GM21360 (cell line): ENCODE measurements around the gene CSF2RB.

Experiments
- ATAC-seq: cut with Tn5 transposase; IDR thresholded peaks from one replicate; pipeline ENCODE4 v1.9.1; 2021; ENCODE audit warnings: mild to moderate bottlenecking, moderate library complexity; ENCODE audit not compliant: unreplicated experiment

Gene CSF2RB

GRCh38 chr22:36918586-36919284 lies 5.3 kb downstream of the CSF2RB start:
- no peak for ATAC-seq

- ATAC-seq = no peak
These were observed 8.1 kb downstream of the CSF2RB start for GRCh38 chr22:36921309-36922104.

DNA sequence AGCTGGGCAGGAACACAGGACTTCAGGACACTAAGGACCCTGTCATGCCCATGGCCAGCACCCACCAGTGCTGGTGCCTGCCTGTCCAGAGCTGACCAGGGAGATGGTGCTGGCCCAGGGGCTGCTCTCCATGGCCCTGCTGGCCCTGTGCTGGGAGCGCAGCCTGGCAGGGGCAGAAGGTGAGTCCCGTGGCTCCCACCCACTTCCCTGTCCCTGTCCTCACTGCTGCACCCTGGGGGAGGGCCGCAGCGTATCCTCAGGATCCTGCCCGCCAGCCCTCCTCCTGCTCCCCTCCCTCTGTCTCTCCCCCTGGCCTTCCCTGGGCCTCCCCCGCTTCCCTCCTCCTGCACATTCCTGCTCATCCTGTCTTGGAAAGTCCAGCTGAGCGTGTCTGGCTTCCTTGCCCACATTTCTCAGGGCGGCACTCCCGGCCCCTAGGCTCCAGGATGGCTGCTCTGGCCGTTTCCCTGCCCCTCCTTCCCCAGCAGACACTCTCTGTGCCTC lies 8.7 kb downstream of the CSF2RB start:
- no peak for ATAC-seq

- ATAC-seq = no peak
These were observed 9.3 kb downstream of the CSF2RB start for GRCh38 chr22:36922711-36923110.

DNA sequence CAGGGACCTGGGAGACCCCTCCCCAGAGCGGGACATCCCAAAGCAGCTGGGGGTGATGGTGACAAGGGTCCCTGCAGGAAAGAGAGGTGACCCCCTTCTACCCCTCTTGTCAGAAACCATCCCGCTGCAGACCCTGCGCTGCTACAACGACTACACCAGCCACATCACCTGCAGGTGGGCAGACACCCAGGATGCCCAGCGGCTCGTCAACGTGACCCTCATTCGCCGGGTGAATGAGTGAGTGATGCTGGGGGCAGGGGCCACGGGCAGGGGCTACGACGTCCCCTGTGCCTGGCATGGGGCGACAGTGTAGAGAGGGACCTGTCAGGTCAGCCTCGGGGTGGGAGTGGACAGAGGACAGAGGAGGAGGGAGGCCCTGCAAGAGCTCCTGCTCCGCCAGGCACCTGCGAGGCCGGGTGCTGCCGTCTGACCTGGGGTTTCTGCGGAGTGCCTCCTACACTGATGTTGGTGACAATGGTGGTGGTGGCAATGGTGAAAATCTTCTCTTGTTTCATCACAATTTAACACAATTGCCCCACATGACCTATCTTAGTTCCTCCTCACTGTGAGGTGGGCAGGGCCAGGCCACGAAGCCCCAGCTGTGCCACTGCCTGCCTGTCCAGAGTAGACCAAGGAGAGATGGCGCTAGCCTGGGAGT lies 9.8 kb downstream of the CSF2RB start:
- ATAC-seq = no peak

- no peak for ATAC-seq
These were observed 10.8 kb downstream of the CSF2RB start for GRCh38 chr22:36924151-36924698.

DNA sequence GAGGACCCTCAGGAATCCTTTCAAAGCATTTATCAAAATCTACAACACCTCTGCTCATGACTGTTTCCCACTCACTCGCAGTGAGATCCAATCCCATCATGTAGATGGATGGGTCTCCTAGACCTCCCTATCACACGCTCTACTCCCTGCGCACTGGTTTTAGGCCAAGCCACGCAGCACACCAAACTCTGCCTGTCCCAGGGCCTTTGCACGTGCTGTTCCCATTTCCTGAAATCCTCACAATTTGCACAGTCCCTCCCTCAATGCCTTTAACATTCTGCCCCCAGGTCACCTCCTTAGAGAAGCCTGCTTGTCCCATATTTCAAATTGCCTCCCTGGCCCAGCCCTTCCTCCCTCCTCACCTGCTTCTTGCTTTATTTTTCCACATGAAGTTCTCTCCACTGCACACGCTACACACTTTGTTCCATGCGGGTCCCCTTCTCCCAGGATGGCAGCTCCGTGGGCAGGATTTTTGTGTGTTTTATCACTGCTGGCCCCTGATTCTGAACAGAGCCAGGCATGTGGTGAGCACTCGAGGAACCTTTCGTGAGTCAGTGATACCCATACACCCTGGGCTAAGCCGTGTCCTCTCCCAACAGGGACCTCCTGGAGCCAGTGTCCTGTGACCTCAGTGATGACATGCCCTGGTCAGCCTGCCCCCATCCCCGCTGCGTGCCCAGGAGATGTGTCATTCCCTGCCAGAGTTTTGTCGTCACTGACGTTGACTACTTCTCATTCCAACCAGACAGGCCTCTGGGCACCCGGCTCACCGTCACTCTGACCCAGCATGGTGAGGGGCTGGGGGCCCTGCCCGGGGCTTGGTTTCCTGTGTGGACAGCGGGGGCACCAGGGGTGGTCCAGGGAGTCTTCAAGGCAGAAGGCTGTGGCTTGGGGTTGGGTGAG lies 12.2 kb downstream of the CSF2RB start:
- ATAC-seq = no peak

GRCh38 chr22:36926309-36926708 lies 12.9 kb downstream of the CSF2RB start:
- no peak for ATAC-seq

- no peak for ATAC-seq
These were observed 13.4 kb downstream of the CSF2RB start for GRCh38 chr22:36926721-36927435.

DNA sequence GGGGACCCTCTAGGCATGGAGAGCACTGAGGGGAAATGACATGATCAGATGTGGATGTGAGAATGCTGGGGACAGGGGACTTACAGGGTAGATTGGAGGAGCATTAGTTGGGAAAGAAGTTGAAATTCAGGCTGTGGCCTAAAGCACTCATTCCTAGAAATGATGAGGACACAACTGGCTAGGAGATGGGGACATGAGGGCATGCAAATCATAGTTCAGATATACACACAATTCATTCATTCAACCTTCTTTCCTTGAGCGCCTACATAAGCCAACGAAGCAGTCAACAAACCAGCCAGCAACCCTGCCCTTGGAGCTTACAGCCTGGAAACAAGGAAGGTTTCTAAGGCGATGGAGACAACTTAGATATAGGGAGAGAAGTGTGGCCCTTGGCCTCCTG lies 14.2 kb downstream of the CSF2RB start:
- ATAC-seq = no peak

- ATAC-seq = no peak
These were observed 14.8 kb downstream of the CSF2RB start for GRCh38 chr22:36928196-36928595.

- no peak for ATAC-seq
These were observed 15.5 kb downstream of the CSF2RB start for GRCh38 chr22:36928786-36929535.

GRCh38 chr22:36929621-36930020 lies 16.2 kb downstream of the CSF2RB start:
- ATAC-seq = no peak

- ATAC-seq = no peak
These were observed 16.9 kb downstream of the CSF2RB start for GRCh38 chr22:36930041-36930935.

DNA sequence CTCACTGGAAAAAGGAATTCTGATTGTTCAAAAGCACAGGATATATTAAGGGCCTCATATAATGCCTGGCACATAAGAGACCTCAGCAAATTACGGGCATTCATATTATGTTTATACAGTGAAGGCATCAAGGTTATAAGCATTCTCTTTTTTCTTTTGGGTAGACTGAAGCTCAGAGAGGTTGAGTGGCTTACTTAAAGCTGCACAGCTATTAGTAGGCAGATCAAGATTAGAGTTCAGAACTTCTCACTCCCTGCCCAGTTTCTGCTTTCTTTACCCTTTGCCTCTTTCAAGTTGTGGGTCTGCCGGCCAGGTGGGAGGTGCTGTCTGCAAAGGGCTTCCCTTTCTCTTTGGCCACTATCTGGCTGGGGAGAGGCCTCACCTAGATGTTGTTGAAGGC lies 18.0 kb downstream of the CSF2RB start:
- no peak for ATAC-seq

GRCh38 chr22:36933629-36934417 lies 20.4 kb downstream of the CSF2RB start:
- ATAC-seq = no peak
